IMR-90 (cell line): ENCODE results near the gene TINAGL1. TPM values are rescaled to one million over a fixed set of nuclear protein-coding genes. Genes with fewer than 3 reads are reported as not detected.

Experiments
- ATAC-seq: fragments of 200-7000 bp; cut with Tn5 transposase; 2 replicates; pipeline ENCODE4 v1.9.1; 2020; ENCODE audit warnings: low read depth, mild to moderate bottlenecking, moderate library complexity
- BruUV-seq: library from RNA; stranded (reverse); fragments of 400-500 nt; replicated peaks from 2 replicates; lab custom pipeline; 2021; lab: Mats Ljungman, UMichigan
- CTCF ChIA-PET: fragments of 300-600 bp; formaldehyde crosslinking; extraction: SDS; loops from one replicate; lab custom pipeline; 2021; ENCODE audit warnings: antibody characterized with exemption; lab: Yijun Ruan, JAX
- POLR2A ChIA-PET: fragments of 300-600 bp; sonication (Branson Sonifier 250); formaldehyde crosslinking; loops from one replicate; lab custom pipeline; 2022; ENCODE audit warnings: antibody characterized with exemption; ENCODE audit not compliant: unreplicated experiment; lab: Charles Lee
- DNase-seq: peaks from one replicate; pipeline ENCODE4 v3.0.0; 2013
- H2AFZ ChIP-seq: replicated peaks from 2 replicates; pipeline ENCODE3; 2013; ENCODE audit warnings: low read length, mild to moderate bottlenecking; ENCODE audit not compliant: poor library complexity
- H2AK5ac ChIP-seq: 2 replicates; pipeline ENCODE4 v1.6.1; 2013; ENCODE audit warnings: low read depth, low read length, inconsistent platforms
- H2AK9ac ChIP-seq: replicated peaks from 2 replicates; pipeline ENCODE3; 2013; ENCODE audit warnings: mild to moderate bottlenecking, low read depth, low read length, moderate library complexity; ENCODE audit not compliant: poor library complexity
- H2BK120ac ChIP-seq: 2 replicates; pipeline ENCODE4 v1.6.1; 2013; ENCODE audit warnings: low read depth, low read length, inconsistent platforms
- H2BK15ac ChIP-seq: 3 replicates; pipeline ENCODE4 v1.6.1; 2013; ENCODE audit warnings: low read depth, low read length, inconsistent platforms
- H2BK20ac ChIP-seq: 2 replicates; pipeline ENCODE4 v1.6.1; 2013; ENCODE audit warnings: low read depth, mild to moderate bottlenecking, inconsistent platforms, low read length, moderate library complexity
- H2BK5ac ChIP-seq: 2 replicates; pipeline ENCODE4 v1.6.1; 2013; ENCODE audit warnings: mild to moderate bottlenecking, low read depth, low read length, inconsistent platforms; ENCODE audit not compliant: poor library complexity, severe bottlenecking
- H3K14ac ChIP-seq: replicated peaks from 2 replicates; pipeline ENCODE4 v1.6.1; 2013; ENCODE audit warnings: low read depth, low read length, inconsistent platforms
- H3K18ac ChIP-seq: 2 replicates; pipeline ENCODE4 v1.6.1; 2013; ENCODE audit warnings: low read depth, low read length, control low read depth
- H3K23ac ChIP-seq: 2 replicates; pipeline ENCODE4 v1.6.1; 2013; ENCODE audit warnings: low read depth, low read length, inconsistent platforms
- H3K27ac ChIP-seq: 2 replicates; pipeline ENCODE4 v1.5.1; 2013; ENCODE audit warnings: mild to moderate bottlenecking, control low read depth, low read length; ENCODE audit not compliant: insufficient read depth
- H3K27me3 ChIP-seq: 2 replicates; pipeline ENCODE4 v1.6.1; 2013; ENCODE audit warnings: low read length; ENCODE audit not compliant: control insufficient read depth, insufficient read depth
- H3K36me3 ChIP-seq: 2 replicates; pipeline ENCODE4 v1.6.1; 2013; ENCODE audit warnings: low read length, mixed read lengths; ENCODE audit not compliant: control insufficient read depth, insufficient read depth
- H3K4ac ChIP-seq: 2 replicates; pipeline ENCODE4 v1.6.1; 2013; ENCODE audit warnings: low read depth, low read length, inconsistent platforms
- H3K4me1 ChIP-seq: 2 replicates; pipeline ENCODE4 v1.6.1; 2013; ENCODE audit warnings: low read length, mixed read lengths; ENCODE audit not compliant: control insufficient read depth, insufficient read depth
- H3K4me2 ChIP-seq: 2 replicates; pipeline ENCODE4 v1.6.1; 2013; ENCODE audit warnings: low read depth, mild to moderate bottlenecking, control low read depth, low read length, moderate library complexity
- H3K4me3 ChIP-seq: 2 replicates; pipeline ENCODE4 v1.5.1; 2013; ENCODE audit warnings: low read depth, mild to moderate bottlenecking, control low read depth, low read length, moderate library complexity; ENCODE audit not compliant: insufficient read depth
- H3K56ac ChIP-seq: 2 replicates; pipeline ENCODE4 v1.6.1; 2013; ENCODE audit warnings: low read length, inconsistent platforms; ENCODE audit not compliant: insufficient read depth; ENCODE audit errors: extremely low read depth
- H3K79me1 ChIP-seq, 2 experiments: 2 replicates each; pipeline ENCODE4 v1.6.1; 2013; ENCODE audit warnings: low read length in 2 of 2, inconsistent platforms in 1 of 2, low read depth in 1 of 2
- H3K9ac ChIP-seq: 2 replicates; pipeline ENCODE4 v1.6.1; 2013; ENCODE audit warnings: low read depth, low read length, control low read depth
- H3K9me1 ChIP-seq: 2 replicates; pipeline ENCODE4 v1.6.1; 2013; ENCODE audit warnings: low read length, inconsistent platforms; ENCODE audit not compliant: insufficient read depth
- H3K9me3 ChIP-seq: 2 replicates; pipeline ENCODE4 v1.6.1; 2013; ENCODE audit warnings: low read length; ENCODE audit not compliant: control insufficient read depth, insufficient read depth
- H4K20me1 ChIP-seq: 2 replicates; pipeline ENCODE4 v1.6.1; 2013; ENCODE audit warnings: low read length, inconsistent platforms; ENCODE audit not compliant: insufficient read depth
- H4K5ac ChIP-seq: 2 replicates; pipeline ENCODE4 v1.6.1; 2013; ENCODE audit warnings: mild to moderate bottlenecking, low read depth, low read length, control low read depth
- H4K8ac ChIP-seq, 2 experiments: 2 replicates each; pipeline ENCODE4 v1.6.1; 2013; ENCODE audit warnings: low read depth in 2 of 2, low read length in 2 of 2, control low read depth in 1 of 2, inconsistent platforms in 1 of 2
- H4K91ac ChIP-seq: 2 replicates; pipeline ENCODE4 v1.6.1; 2013; ENCODE audit warnings: low read depth, low read length, inconsistent platforms; ENCODE audit not compliant: insufficient read depth
- BHLHE40 ChIP-seq: fragments of 150-350 bp; IDR thresholded peaks from 2 replicates; pipeline ENCODE4 v1.6.1; 2016; ENCODE audit warnings: mild to moderate bottlenecking, low read depth, low read length
- CEBPB ChIP-seq: IDR thresholded peaks from 2 replicates; pipeline ENCODE4 v1.6.1; 2012; ENCODE audit warnings: low read depth, low read length, improper control_type of control experiment
- CHD1 ChIP-seq: IDR thresholded peaks from 2 replicates; pipeline ENCODE4 v1.6.1; 2012; ENCODE audit warnings: low read depth, low read length, improper control_type of control experiment
- CTCF ChIP-seq: conservative IDR thresholded peaks from 2 replicates; pipeline ENCODE4 v1.5.1; 2012; ENCODE audit warnings: mild to moderate bottlenecking, low read depth, low read length, improper control_type of control experiment
- FOS ChIP-seq: fragments of 150-350 bp; IDR thresholded peaks from 2 replicates; pipeline ENCODE4 v1.6.1; 2016; ENCODE audit warnings: low read depth, low read length
- MAFK ChIP-seq: IDR thresholded peaks from 2 replicates; pipeline ENCODE4 v1.6.1; 2012; ENCODE audit warnings: low read depth, low read length, improper control_type of control experiment
- MAZ ChIP-seq: IDR thresholded peaks from 2 replicates; pipeline ENCODE4 v1.6.1; 2012; ENCODE audit warnings: low read depth, mild to moderate bottlenecking, low read length, improper control_type of control experiment, moderate library complexity, borderline replicate concordance
- MXI1 ChIP-seq: IDR thresholded peaks from 2 replicates; pipeline ENCODE4 v1.6.1; 2012; ENCODE audit warnings: low read depth, mild to moderate bottlenecking, low read length, moderate library complexity, borderline replicate concordance
- NFE2L2 ChIP-seq: fragments of 150-350 bp; IDR thresholded peaks from 2 replicates; pipeline ENCODE4 v1.6.1; 2016; ENCODE audit warnings: low read depth, mild to moderate bottlenecking, low read length
- POLR2A ChIP-seq: IDR thresholded peaks from 2 replicates; pipeline ENCODE4 v1.6.1; 2012; ENCODE audit warnings: mild to moderate bottlenecking, low read depth, low read length
- RAD21 ChIP-seq: IDR thresholded peaks from 2 replicates; pipeline ENCODE4 v1.6.1; 2012; ENCODE audit warnings: low read length, improper control_type of control experiment
- RCOR1 ChIP-seq: IDR thresholded peaks from 2 replicates; pipeline ENCODE4 v1.6.1; 2012; ENCODE audit warnings: mild to moderate bottlenecking, low read length, improper control_type of control experiment; ENCODE audit not compliant: insufficient replicate concordance
- RFX5 ChIP-seq: IDR thresholded peaks from 2 replicates; pipeline ENCODE4 v1.8.0; 2012; ENCODE audit warnings: low read depth, mild to moderate bottlenecking, low read length, moderate library complexity
- SMC3 ChIP-seq: fragments of 150-350 bp; IDR thresholded peaks from 2 replicates; pipeline ENCODE4 v1.6.1; 2016; ENCODE audit warnings: low read depth, mild to moderate bottlenecking, antibody characterized with exemption, low read length, moderate library complexity
- USF2 ChIP-seq: fragments of 150-350 bp; IDR thresholded peaks from 2 replicates; pipeline ENCODE4 v1.6.1; 2017; ENCODE audit warnings: mild to moderate bottlenecking, antibody characterized with exemption, low read length, low read depth
- WGBS, 2 experiments: methylation state at CpG; one replicate each; pipeline versions ENCODE4 v1.1.5 to v1.1.7; 2013; ENCODE audit warnings: missing lambda C conversion rate in 2 of 2; ENCODE audit not compliant: insufficient read length in 1 of 2; ENCODE audit errors: extremely low coverage in 2 of 2; 5-methylcytosine and 5-hydroxymethylcytosine counted together
- dilution Hi-C: fragments of 300-500 bp; cut with HindIII; formaldehyde crosslinking; loops from one replicate; pipeline ENCODE4 v1.14.3; 2018; ENCODE audit warnings: low sequenced_read_pairs; ENCODE audit not compliant: unreplicated experiment
- in situ Hi-C: fragments of 300-500 bp; cut with MboI; formaldehyde crosslinking; loops from 3 replicates; pipeline ENCODE4 v1.14.3; 2019; ENCODE audit warnings: low sequenced_read_pairs, inconsistent platforms, mixed read lengths
- intact Hi-C: fragments of 100-400 bp; cut with micrococcal nuclease; formaldehyde crosslinking; loops from 2 replicates; pipeline ENCODE4 v1.10.0; 2022
- polyA plus RNA-seq, 3 experiments: library from polyadenylated mRNA; depleted of rRNA; stranded (reverse); fragments of >200 nt; gene quantifications; 2 replicates each; pipeline ENCODE4 v1.2.3, GENCODE V29; 2012; ENCODE audit warnings: low replicate concordance in 1 of 3
- total RNA-seq: library from RNA; depleted of rRNA; stranded (reverse); fragments of >200 nt; gene quantifications from 2 replicates; pipeline ENCODE4 v1.2.3, GENCODE V29; 2012

TINAGL1 gene
- total and polyA plus RNA-seq, 2 of the 4 experiments (the other 2 are of a cell fraction), result 0.54 to 1.5 TPM

- Histone ChIP-seq H2BK5ac (no peak overlapping the region), H4K5ac (no peak overlapping the region), H3K27me3 (peaks cover 29% of the 10 kb centered on the region), H4K8ac (no peak overlapping the region), H2BK20ac (no peak overlapping the region), H3K4me2 (no peak overlapping the region), H3K56ac (no peak overlapping the region), H3K79me1 (no peaks in the 10 kb centered on the region), H3K9me1 (0 out of 2 replicates have a peak, but pooled peaks cover 9% of the 10 kb centered on the region), H2AK9ac (no peak overlapping the region), H3K36me3 (no peaks in the 10 kb centered on the region), H2BK120ac (no peak overlapping the region), H2AFZ (no peak overlapping the region), H3K4me1 (peaks cover 2% of the 10 kb centered on the region), H3K9me3 (no peaks in the 10 kb centered on the region), H3K9ac (no peak overlapping the region), H3K14ac (no peak overlapping the region), H3K4me3 (no peak overlapping the region), H3K27ac (no peak overlapping the region), H2BK15ac (no peak overlapping the region), H4K91ac (no peak overlapping the region), H3K18ac (no peak overlapping the region), H2AK5ac (no peak overlapping the region), H4K20me1 (0 out of 2 replicates have a peak, but pooled peaks cover 3% of the 10 kb centered on the region), H3K23ac (no peak overlapping the region), H3K4ac (no peak overlapping the region)
- intact Hi-C loops, result no loop called here
- ChIA-PET CTCF (interaction anchor here (1.3 kb wide), 1 partner anchor 8 kb away, joined by 3 read pairs; no protein-coding TSS in a partner anchor), POLR2A (interaction anchor here (0.6 kb wide), 1 partner anchor 8 kb away, joined by 3 read pairs; no protein-coding TSS in a partner anchor)
- DNase-seq, result no peak
- in situ Hi-C loops, result no loop called here
- no TSS peak for BruUV-seq
- WGBS, 2 experiments, result 85% methylated on average over 10 of the region's 20 CpGs; no CpG with 5 or more reads in 1 of the 2 experiments
- ATAC-seq, result no peak
- dilution Hi-C loops, result no loop called here
- no peak for TF ChIP-seq FOS
- no peak for TF ChIP-seq RFX5
- no peak for TF ChIP-seq CEBPB
- no peak for TF ChIP-seq RCOR1
- no peak for TF ChIP-seq SMC3
- TF ChIP-seq MAFK, result no peak
- no peak for TF ChIP-seq RAD21
- no peak for TF ChIP-seq MXI1
- TF ChIP-seq CTCF, result no peak
- TF ChIP-seq NFE2L2, result no peak
- no peak for TF ChIP-seq BHLHE40
- TF ChIP-seq CHD1, result no peak
- TF ChIP-seq POLR2A, result no peak
- TF ChIP-seq USF2, result no peak
- no peak for TF ChIP-seq MAZ
Observed at GRCh38 chr1:31620631-31621497, 44.5 kb downstream of the TINAGL1 start.
